H1 (cell line): ENCODE data around the gene PRRT1. TPM values are rescaled to one million over a fixed set of nuclear protein-coding genes. Genes with fewer than 3 reads are reported as not detected.

Experiments used
- CTCF ChIA-PET: fragments of 300-600 bp; sonication (Branson Sonifier 250); formaldehyde crosslinking; loops from one replicate; lab custom pipeline; 2021; ENCODE audit not compliant: partially characterized antibody; lab: Charles Lee
- POLR2A ChIA-PET: fragments of 300-600 bp; sonication (Branson Sonifier 250); formaldehyde crosslinking; loops from one replicate; lab custom pipeline; 2021; ENCODE audit warnings: inconsistent platforms; ENCODE audit not compliant: partially characterized antibody; lab: Charles Lee
- DNase-seq, 2 experiments: peaks; one replicate each; pipeline versions ENCODE4 v3.0.0 to v3.0.0-alpha.2; 2010 to 2022; ENCODE audit warnings: low spot score in 2 of 2, low read depth in 1 of 2, mixed read lengths in 1 of 2
- FAIRE-seq: peaks from 2 replicates; lab custom pipeline; 2011; peaks lifted over from hg19 to GRCh38; lab: Jason Lieb, UNC
- H2AFZ ChIP-seq: 2 replicates; pipeline ENCODE4 v1.8.1; 2012; ENCODE audit warnings: low read length, inconsistent platforms
- H2AK5ac ChIP-seq: 2 replicates; pipeline ENCODE4 v1.6.1; 2013; ENCODE audit warnings: low read depth, low read length
- H2BK120ac ChIP-seq: replicated peaks from 2 replicates; pipeline ENCODE3; 2013; ENCODE audit warnings: low read depth, low read length, inconsistent platforms
- H2BK12ac ChIP-seq: 2 replicates; pipeline ENCODE4 v1.6.1; 2013; ENCODE audit warnings: low read depth, low read length
- H2BK15ac ChIP-seq: 2 replicates; pipeline ENCODE4 v1.6.1; 2013; ENCODE audit warnings: low read length
- H2BK20ac ChIP-seq: 2 replicates; pipeline ENCODE4 v1.6.1; 2013; ENCODE audit warnings: low read length
- H2BK5ac ChIP-seq: 2 replicates; pipeline ENCODE4 v1.6.1; 2013; ENCODE audit warnings: low read depth, low read length
- H3K14ac ChIP-seq: 2 replicates; pipeline ENCODE4 v1.6.1; 2013; ENCODE audit warnings: inconsistent platforms; ENCODE audit not compliant: insufficient read length
- H3K18ac ChIP-seq: 2 replicates; pipeline ENCODE4 v1.6.1; 2013; ENCODE audit warnings: low read length; ENCODE audit errors: extremely low read depth
- H3K23ac ChIP-seq: 2 replicates; pipeline ENCODE4 v1.6.1; 2013; ENCODE audit warnings: inconsistent platforms; ENCODE audit not compliant: insufficient read length
- H3K23me2 ChIP-seq: 2 replicates; pipeline ENCODE4 v1.6.1; 2013; ENCODE audit warnings: low read depth, low read length
- H3K27ac ChIP-seq: 2 replicates; pipeline ENCODE4 v1.6.1; 2011; ENCODE audit warnings: low read depth, low read length, inconsistent platforms
- H3K27me3 ChIP-seq, 4 experiments: replicated peaks in 1 of 4; 1 replicate in 1 of 4; 2 replicates in 3 of 4; pipeline versions ENCODE4 v1.6.1 to v1.8.1; 2011 to 2013; ENCODE audit warnings: low read length in 3 of 4, mild to moderate bottlenecking in 3 of 4, inconsistent platforms in 2 of 4, mixed read lengths in 2 of 4, moderate library complexity in 1 of 4; ENCODE audit not compliant: control insufficient read depth in 3 of 4, insufficient read depth in 3 of 4; ENCODE audit errors: extremely low read depth in 1 of 4
- H3K36me3 ChIP-seq, 4 experiments: 2 replicates each; pipeline versions ENCODE4 v1.6.1 to v1.8.1; 2011 to 2013; ENCODE audit warnings: mild to moderate bottlenecking in 4 of 4, low read length in 3 of 4, moderate library complexity in 2 of 4, control low read depth in 1 of 4, inconsistent platforms in 1 of 4; ENCODE audit not compliant: insufficient read depth in 4 of 4, control insufficient read depth in 2 of 4
- H3K4ac ChIP-seq: replicated peaks from 2 replicates; pipeline ENCODE3; 2013; ENCODE audit warnings: low read length, low read depth, mixed read lengths, inconsistent platforms; ENCODE audit not compliant: insufficient read length
- H3K4me1 ChIP-seq, 4 experiments: replicated peaks in 1 of 4; 1 replicate in 1 of 4; 2 replicates in 3 of 4; pipeline versions ENCODE4 v1.6.1 to v1.8.1; 2011 to 2013; ENCODE audit warnings: low read length in 3 of 4, inconsistent platforms in 2 of 4, mixed read lengths in 1 of 4; ENCODE audit not compliant: insufficient read depth in 4 of 4, control insufficient read depth in 3 of 4
- H3K4me2 ChIP-seq, 2 experiments: 2 replicates each; pipeline versions ENCODE4 v1.6.1 to v1.8.1; 2011 to 2013; ENCODE audit warnings: low read depth in 2 of 2, low read length in 2 of 2, control low read depth in 1 of 2, inconsistent platforms in 1 of 2, mild to moderate bottlenecking in 1 of 2; ENCODE audit not compliant: insufficient read depth in 1 of 2
- H3K4me3 ChIP-seq, 4 experiments: fragments of 200-600, 300-600 bp in 1 of 4; sonication (generic), shearing (Covaris generic), sonication (Bioruptor Twin) in 1 of 4; 2 replicates each; pipeline versions ENCODE4 v1.5.1 to v1.8.1; 2011 to 2016; ENCODE audit warnings: low read length in 4 of 4, low read depth in 3 of 4, control low read depth in 2 of 4, inconsistent platforms in 2 of 4, mild to moderate bottlenecking in 2 of 4, mixed read lengths in 1 of 4, moderate library complexity in 1 of 4; ENCODE audit not compliant: insufficient read depth in 2 of 4; ENCODE audit errors: extremely low read depth in 1 of 4
- H3K56ac ChIP-seq: replicated peaks from 2 replicates; pipeline ENCODE3; 2013; ENCODE audit warnings: low read depth, mild to moderate bottlenecking, mixed read lengths, low read length, inconsistent platforms; ENCODE audit not compliant: insufficient read length
- H3K79me1 ChIP-seq: 2 replicates; pipeline ENCODE4 v1.6.1; 2013; ENCODE audit warnings: low read depth, low read length, control low read depth
- H3K79me2 ChIP-seq, 2 experiments: 2 replicates each; pipeline versions ENCODE4 v1.6.1 to v1.8.1; 2012 to 2013; ENCODE audit warnings: low read length in 2 of 2, mild to moderate bottlenecking in 2 of 2, inconsistent platforms in 1 of 2; ENCODE audit not compliant: insufficient read depth in 2 of 2, control insufficient read depth in 1 of 2
- H3K9ac ChIP-seq, 4 experiments: replicated peaks in 1 of 4; 1 replicate in 1 of 4; 2 replicates in 3 of 4; pipeline versions ENCODE4 v1.6.1 to v1.8.1; 2011 to 2013; ENCODE audit warnings: low read depth in 3 of 4, low read length in 3 of 4, control low read depth in 2 of 4, mild to moderate bottlenecking in 2 of 4, moderate library complexity in 2 of 4, inconsistent platforms in 1 of 4; ENCODE audit errors: extremely low read depth in 1 of 4
- H3K9me3 ChIP-seq, 2 experiments: 2 replicates each; pipeline versions ENCODE4 v1.6.1 to v1.8.1; 2012 to 2013; ENCODE audit warnings: mild to moderate bottlenecking in 2 of 2, moderate library complexity in 2 of 2, control low read depth in 1 of 2, inconsistent platforms in 1 of 2, low read depth in 1 of 2, low read length in 1 of 2, mixed read lengths in 1 of 2; ENCODE audit not compliant: insufficient read depth in 2 of 2
- H4K20me1 ChIP-seq, 2 experiments: replicated peaks in 1 of 2; 2 replicates each; pipeline versions ENCODE3 to v1.8.1; 2011 to 2013; ENCODE audit warnings: inconsistent platforms in 2 of 2, low read length in 2 of 2, mild to moderate bottlenecking in 1 of 2; ENCODE audit not compliant: insufficient read depth in 2 of 2, control insufficient read depth in 1 of 2
- H4K5ac ChIP-seq: 2 replicates; pipeline ENCODE4 v1.6.1; 2013; ENCODE audit warnings: low read length, low read depth, mixed read lengths, inconsistent platforms; ENCODE audit not compliant: insufficient read length
- H4K8ac ChIP-seq: 2 replicates; pipeline ENCODE4 v1.8.0; 2013; ENCODE audit warnings: mild to moderate bottlenecking, moderate library complexity, low read length, inconsistent platforms; ENCODE audit not compliant: insufficient read depth; ENCODE audit errors: extremely low read depth
- H4K91ac ChIP-seq: replicated peaks from 2 replicates; pipeline ENCODE3; 2013; ENCODE audit warnings: low read length, mixed read lengths, inconsistent platforms; ENCODE audit not compliant: insufficient read length
- POLR2A ChIP-seq, 2 experiments: IDR thresholded peaks; 1 replicate in 1 of 2; 2 replicates in 1 of 2; pipeline ENCODE4 v1.6.1; 2011; ENCODE audit warnings: low read depth in 2 of 2, low read length in 2 of 2, mild to moderate bottlenecking in 2 of 2; ENCODE audit errors: control extremely low read depth in 1 of 2
- WGBS, 2 experiments: shearing (Covaris generic) in 1 of 2; methylation state at CpG; one replicate each; pipeline versions ENCODE4 v1.1.6 to v1.1.7; 2013 to 2015; ENCODE audit warnings: low lambda C conversion rate in 2 of 2, mixed read lengths in 2 of 2, inconsistent platforms in 1 of 2, low coverage in 1 of 2, missing lambda C conversion rate in 1 of 2; ENCODE audit not compliant: insufficient replicate concordance in 2 of 2, insufficient coverage in 1 of 2, insufficient read length in 1 of 2; ENCODE audit errors: extremely low coverage in 1 of 2, missing lambda C conversion rate in 1 of 2; 5-methylcytosine and 5-hydroxymethylcytosine counted together
- polyA plus RNA-seq, 7 experiments: library from polyadenylated mRNA; depleted of rRNA in 3 of 7; stranded (reverse) in 5 of 7; unstranded in 2 of 7; fragments of >200 nt in 5 of 7; fragments of 200-250 nt in 2 of 7; gene quantifications; 1 replicate in 5 of 7; 2 replicates in 1 of 7; 4 replicates in 1 of 7; pipeline versions ENCODE4 v1.2.1 to v1.2.3, GENCODE V29; 2011 to 2013; ENCODE audit warnings: missing spikeins in 2 of 7, mixed read lengths in 2 of 7
- total RNA-seq: library from RNA; stranded (reverse); fragmentation: NEBNext Ultra II Directional; extraction: Animal tissue kit (Norgen Biotek cat#: 25700); gene quantifications from 2 replicates; pipeline ENCODE4 v1.2.1, GENCODE V29; 2021
- TF ChIP-seq, protein P1 (sequence below): IDR thresholded peaks from 2 replicates; pipeline ENCODE4 v1.6.1; 2011; ENCODE audit warnings: low read depth, mild to moderate bottlenecking, low read length; ENCODE audit not compliant: insufficient read depth

PRRT1 gene
- total and polyA plus RNA-seq, 2 of the 8 experiments (the other 6 are each of a cell fraction or from before 2014, with no cell fraction given) = 0.71 to 2.8 TPM

DNA sequence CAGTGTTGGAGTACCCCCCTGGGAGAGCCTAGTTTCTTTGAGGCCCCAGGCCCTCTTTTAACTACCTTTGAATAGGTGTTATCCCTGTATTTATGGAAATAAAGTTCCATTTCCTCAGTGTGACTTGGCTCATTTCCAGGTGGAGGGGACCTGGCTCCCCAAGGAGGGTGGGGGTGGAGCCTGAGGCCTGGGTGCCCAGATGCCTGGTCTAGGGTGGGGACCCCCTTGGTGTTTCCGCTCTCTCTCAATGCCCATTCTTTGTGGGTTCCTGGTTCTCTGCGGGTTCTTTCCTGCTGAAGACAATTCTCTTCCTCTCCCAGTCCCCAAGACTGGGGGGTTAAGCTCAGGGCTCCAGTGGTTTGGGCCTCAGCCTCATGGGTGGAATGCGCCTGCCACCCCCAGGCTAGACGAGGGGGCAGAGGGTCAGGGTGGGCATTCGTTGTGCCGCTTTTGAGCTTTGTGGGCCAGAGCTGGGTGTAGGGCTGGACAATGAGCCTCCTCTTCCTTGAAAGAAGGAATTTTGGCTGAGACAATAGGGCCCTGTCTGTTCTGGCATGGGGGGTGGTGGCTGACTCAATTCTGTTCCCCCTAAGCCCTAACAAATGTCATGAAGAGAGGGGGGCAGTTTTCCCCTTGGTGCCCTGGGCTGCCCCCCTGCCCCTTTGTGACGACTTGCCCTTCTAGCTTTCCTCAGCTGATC is 12.0 kb upstream of the PRRT1 start:
- no peak overlapping the region for H4K5ac ChIP-seq
- no peak overlapping the region for H3K23ac ChIP-seq
- no peaks in the 10 kb centered on the region for H3K9me3 ChIP-seq
- no peak overlapping the region for H2AK5ac ChIP-seq
- no peak overlapping the region for H4K8ac ChIP-seq
- H3K36me3 ChIP-seq = peaks cover 2 to 16% (median 11%) of the 10 kb centered on the region in 4 experiments; a peak in 5 of 8 replicates
- no peak overlapping the region for H2BK20ac ChIP-seq
- H3K27ac ChIP-seq = no peak overlapping the region
- no peaks in the 10 kb centered on the region for H3K27me3 ChIP-seq
- WGBS, 2 experiments = 98% methylated on average over 7 of the region's 7 CpGs; no CpG with 5 or more reads in 1 of the 2 experiments
- no peak overlapping the region for H2BK15ac ChIP-seq
- H3K18ac ChIP-seq = no peak overlapping the region
- peak overlapping the region; percentile 53 for H3K4ac ChIP-seq
- TF ChIP-seq, protein P1, sequence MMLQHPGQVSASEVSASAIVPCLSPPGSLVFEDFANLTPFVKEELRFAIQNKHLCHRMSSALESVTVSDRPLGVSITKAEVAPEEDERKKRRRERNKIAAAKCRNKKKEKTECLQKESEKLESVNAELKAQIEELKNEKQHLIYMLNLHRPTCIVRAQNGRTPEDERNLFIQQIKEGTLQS = no peak
- 0 out of 3 replicates have a peak, but pooled peaks of 1 of the 2 experiments have one; percentile 2 for TF ChIP-seq POLR2A (IDR thresholded peaks at IDR 0.05; ENCODE audit: control extremely low read depth in 1 of 2, low read depth in 2 of 2, low read length in 2 of 2)
- H3K23me2 ChIP-seq = no peaks in the 10 kb centered on the region
- H3K14ac ChIP-seq = no peak overlapping the region
- no peaks in the 10 kb centered on the region for H3K79me2 ChIP-seq
- ChIA-PET CTCF (interaction anchor here (0.7 to 6.7 kb wide), 8 partner anchors 9 to 45 kb away, joined by 3 to 72 read pairs (median 3); partner anchors contain the start of gene PRRT1), POLR2A (interaction anchor here (0.8 to 6.8 kb wide), 11 partner anchors 9 to 46 kb away, joined by 3 to 49 read pairs (median 6); partner anchors contain the start of genes AGPAT1, ATF6B and PRRT1)
- H3K9ac ChIP-seq = no peak overlapping the region
- H3K79me1 ChIP-seq = no peaks in the 10 kb centered on the region
- H3K4me2 ChIP-seq = no peak overlapping the region
- H2AFZ ChIP-seq = no peak overlapping the region
- H3K4me3 ChIP-seq = no peak overlapping the region
- H3K4me1 ChIP-seq = peaks cover 0 to 5% (median 2%) of the 10 kb centered on the region in 4 experiments; a peak in 3 of 7 replicates
- no peak overlapping the region for H4K91ac ChIP-seq
- DNase-seq (no peak), FAIRE-seq (no peak)
- no peak overlapping the region for H3K56ac ChIP-seq
- H2BK12ac ChIP-seq = no peak overlapping the region
- H2BK120ac ChIP-seq = no peak overlapping the region
- no peak overlapping the region for H2BK5ac ChIP-seq
- peaks cover 4 to 5% of the 10 kb centered on the region in 2 experiments for H4K20me1 ChIP-seq
